Stimulated activated naive CD4-positive, alpha-beta T cell treated with Interleukin-2 at 50 U/mL for 16 hours (primary cell): ENCODE data around the gene SCYGR3.
"Not testable (repeated sequence)": the region's sequence is repeated elsewhere in the genome, so short reads cannot be mapped to it uniquely, and the experiment has no call there.

ENCODE experiments used
- DNase-seq: peaks from one replicate; lab custom pipeline; 2025; lab: John Stamatoyannopoulos, UW

The SCYGR3 gene

DNA sequence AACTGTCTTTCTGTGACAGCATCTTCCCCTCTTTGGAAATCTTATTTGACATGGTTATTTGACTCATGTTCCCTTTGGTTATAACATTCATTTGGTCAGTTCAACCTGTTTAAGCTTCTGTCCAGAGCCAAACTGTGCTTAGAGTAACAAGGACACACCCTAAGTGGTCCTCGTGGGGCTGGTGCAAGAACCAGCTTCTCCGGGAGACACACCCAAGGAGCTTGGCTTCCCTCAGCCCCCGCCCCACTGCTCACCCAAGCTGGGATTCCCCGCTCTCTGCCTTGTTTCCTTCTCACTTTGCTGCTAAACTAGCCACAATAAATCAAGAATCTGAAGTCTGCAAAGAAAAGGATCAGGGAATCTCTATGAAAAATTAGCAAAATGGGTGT, 1.4 kb downstream of the SCYGR3 start:
- no peak for DNase-seq

DNA sequence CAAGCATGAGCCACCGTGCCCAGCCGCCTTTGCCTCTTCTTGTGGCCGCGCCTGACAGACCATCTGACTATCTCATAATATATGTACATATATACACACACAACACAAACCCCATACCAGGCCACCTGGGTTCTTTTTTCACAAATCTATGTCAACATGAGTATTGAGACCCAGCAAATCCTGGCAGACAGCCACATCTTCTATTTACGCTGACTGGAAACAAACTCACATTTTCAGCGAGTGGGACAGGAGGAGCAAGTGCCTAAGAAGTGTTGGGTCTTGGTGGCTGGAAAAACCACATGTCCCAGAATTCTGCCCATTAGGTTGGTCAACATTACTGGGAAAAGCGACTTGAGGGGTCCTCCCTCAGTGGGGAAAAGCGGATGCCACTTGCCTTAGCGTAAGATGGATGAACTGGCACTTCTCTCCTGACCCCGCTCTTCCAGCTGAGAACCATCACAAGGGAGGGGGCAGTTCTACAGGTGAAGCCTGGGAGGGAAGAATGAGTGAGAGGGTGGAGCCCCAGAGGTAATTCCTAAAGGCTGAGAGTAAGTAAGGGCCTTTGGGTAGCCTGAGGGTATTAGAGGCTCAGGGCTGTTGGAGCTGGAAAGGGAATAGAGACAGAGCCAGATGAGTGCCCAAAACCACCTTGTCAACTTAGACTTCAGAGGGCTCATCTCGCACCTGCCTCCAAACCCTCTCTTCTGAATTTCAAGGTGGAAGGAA, 1.9 kb downstream of the SCYGR3 start:
- DNase-seq: no peak

DNA sequence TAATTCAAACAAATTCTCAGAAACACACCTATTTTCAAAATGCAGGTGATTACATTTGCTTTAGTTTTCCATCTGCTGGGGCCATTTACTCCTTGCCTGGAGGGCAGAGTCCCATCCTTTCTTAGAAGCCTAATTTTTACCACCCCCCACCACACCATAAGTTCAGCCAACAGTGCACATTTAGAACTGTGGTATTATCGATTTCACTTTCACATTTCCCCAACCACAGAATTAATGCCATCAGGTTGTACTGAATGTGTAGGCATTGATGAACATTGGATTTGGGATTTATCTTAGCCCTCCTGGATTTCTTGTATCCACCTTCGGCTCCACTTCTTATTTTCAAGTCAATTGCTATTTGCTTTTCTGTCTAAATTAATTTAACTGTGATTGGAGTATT, 4.5 kb downstream of the SCYGR3 start:
- no peak for DNase-seq

DNA sequence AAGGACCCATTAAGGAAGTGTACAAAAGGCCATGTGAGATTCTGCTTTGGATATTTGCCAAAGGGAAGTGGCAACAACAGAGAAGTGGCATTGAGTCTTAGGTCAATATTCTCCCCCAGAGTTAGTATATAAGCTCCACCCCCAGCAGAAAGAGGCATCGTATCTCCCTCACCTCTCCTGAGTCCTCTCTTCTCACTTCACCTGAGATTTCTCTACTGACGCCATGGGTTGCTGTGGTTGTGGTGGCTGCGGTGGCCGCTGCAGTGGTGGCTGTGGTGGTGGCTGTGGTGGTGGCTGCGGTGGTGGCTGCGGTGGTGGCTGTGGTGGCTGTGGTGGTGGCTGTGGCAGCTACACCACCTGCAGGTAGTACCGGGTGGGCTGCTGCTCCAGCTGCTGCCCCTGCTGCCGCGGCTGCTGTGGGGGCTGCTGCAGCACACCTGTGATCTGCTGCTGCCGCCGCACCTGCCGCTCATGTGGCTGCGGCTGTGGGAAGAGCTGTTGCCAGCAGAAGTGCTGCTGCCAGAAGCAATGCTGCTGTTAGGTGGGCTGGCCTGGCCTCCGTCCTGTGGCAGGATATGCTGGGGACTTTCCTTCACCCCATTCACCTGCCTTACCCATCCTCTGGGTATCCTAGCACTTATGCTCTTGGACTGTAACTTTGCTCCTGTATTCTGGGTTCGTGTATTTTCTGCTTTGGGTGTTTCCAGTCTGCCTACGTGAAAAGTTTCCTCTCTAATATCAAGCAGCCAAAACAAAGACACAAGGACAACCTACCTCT, 5.9 kb downstream of the SCYGR3 start:
- no peak for DNase-seq

DNA sequence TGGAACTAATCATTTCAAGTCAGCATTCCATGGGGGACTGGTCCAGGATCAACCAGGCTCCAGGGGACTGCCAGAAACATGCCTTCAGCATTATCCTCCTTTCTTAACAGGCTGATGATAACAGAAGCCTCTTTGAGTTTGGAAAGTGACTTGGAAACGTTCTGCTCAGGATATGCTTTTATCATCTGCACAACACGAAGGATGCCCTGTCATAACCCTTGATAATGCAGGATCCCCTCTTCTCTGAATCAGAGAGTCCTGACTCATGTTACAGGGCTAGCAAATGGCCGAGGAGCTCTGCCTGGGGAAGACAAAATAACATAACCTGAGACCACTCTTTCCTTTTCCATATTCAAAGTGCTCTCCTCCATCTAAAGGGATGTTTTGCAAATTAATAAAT, 6.7 kb downstream of the SCYGR3 start:
- no peak for DNase-seq

DNA sequence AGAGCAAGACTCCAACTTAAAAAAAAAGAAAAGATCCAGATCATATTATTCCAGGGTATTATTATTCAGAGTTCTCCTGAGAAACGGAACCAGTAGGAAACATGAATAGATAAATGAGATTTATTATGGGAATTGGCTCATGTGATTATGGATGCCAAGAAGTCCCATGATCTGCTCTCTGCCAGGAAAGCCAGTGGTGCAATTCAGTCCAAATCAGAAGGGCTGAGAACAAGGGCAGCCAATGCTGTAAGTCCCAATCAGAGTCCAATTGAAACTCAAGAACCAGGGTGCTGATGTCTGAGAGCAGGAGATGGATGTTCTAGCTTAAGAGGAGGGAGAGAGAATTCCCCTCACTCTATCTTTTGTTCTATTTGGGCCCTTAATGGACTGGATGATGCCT, 8.2 kb downstream of the SCYGR3 start:
- no peak for DNase-seq

DNA sequence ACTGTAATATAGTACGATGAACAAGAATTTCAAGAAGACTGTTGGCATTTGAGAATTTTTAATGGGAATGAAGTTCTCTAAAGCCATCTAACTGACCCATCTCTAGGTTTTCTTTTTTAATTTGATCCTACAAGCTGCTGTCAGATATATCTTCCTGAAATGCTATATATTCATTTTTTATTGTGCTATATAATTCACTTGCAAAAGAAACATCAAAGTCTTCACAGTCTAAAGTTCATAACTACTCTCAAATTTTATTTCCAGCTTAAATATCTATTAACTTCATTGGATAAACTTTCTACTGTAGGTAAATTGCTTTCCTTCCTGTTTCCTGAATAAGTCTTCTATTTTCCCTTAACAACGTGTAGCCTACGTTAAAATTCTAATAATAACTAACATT, 12.3 kb downstream of the SCYGR3 start:
- no peak for DNase-seq

DNA sequence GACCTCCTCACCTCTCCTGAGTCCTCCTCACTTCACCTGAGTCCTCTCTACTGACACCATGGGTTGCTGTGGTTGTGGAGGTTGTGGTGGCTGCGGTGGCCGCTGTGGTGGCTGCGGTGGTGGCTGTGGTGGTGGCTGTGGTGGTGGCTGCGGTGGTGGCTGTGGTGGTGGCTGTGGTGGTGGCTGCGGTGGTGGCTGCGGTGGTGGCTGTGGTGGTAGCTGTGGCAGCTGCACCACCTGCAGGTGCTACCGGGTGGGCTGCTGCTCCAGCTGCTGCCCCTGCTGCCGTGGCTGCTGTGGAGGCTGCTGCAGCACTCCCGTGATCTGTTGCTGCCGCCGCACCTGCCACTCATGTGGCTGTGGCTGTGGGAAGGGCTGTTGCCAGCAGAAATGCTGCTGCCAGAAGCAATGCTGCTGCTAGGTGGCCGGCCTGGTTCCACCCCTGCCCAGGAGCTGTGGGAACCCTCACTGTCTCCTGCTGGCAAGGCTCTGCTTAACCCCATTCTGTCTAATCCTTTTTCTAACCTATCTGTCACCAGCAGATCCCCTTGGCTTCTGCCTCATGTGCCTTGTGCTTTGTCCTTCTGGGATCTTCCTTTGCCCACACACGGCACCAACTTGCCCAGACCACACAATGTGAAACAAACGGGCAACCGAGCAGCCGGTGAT, 15.7 kb downstream of the SCYGR3 start, which contains the start of gene SCYGR2:
TSS of gene SCYGR2 (plus strand) at position 59 of the 669 bp plus-strand sequence. CDS start at position 59, 0 bp downstream.
- not testable (repeated sequence) for DNase-seq

DNA sequence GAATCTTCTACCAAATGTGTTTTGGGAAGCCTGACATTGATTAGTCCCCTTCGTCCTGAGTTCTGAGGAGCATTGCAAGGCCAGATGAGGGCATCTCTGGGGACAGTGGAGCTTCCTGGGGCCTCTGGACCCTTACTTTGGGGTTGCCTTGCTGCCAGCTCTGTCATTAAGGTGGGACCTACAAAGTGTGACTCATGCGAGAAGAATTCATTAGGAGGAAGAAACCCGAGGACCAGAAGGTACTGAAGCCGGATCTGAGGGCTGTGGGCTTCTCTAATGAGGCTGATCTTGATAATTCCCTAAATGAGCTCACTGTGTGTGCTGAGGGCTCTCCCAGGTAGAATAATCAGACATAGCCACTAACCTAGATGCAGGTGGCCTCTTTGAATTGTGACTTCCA, 16.6 kb downstream of the SCYGR3 start:
- DNase-seq: no peak

DNA sequence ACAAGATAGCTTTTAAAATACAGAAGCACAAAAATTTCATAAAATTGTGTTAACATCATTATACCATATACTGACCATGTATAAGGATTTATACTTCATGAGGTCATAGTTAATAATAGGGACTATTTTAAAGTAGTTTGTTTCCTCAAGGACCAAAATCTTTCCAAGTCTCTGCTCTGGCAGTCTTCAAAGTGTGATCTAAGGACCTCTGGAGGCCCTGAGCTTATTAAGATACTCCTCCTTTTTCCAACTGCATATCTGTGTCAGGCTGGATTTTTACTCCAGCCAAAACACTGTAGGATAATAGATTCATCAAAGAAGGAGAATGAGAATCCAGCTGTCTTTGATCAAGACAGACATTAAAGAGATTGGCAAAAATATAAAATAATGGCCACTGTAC, 17.6 kb downstream of the SCYGR3 start:
- DNase-seq: no peak

DNA sequence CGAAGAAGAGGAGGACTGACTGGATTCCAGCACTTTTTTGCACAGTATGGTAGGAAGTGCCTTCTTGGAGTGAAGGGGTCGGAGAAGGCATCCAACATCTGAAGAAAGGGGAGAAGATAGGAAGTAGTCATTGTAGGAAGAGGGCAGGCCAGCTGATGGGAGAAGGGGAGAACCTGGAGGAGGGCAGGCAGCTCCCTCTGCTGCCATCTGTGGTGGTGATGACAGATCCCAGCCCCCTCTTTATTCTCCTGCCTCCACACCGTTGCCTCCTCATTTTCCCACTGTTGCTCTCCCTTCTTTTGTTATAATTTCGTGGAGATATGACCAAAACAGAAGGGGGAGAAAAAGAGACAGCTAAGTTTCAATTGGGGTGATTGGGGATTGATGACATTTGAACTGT, 18.8 kb downstream of the SCYGR3 start:
- no peak for DNase-seq

DNA sequence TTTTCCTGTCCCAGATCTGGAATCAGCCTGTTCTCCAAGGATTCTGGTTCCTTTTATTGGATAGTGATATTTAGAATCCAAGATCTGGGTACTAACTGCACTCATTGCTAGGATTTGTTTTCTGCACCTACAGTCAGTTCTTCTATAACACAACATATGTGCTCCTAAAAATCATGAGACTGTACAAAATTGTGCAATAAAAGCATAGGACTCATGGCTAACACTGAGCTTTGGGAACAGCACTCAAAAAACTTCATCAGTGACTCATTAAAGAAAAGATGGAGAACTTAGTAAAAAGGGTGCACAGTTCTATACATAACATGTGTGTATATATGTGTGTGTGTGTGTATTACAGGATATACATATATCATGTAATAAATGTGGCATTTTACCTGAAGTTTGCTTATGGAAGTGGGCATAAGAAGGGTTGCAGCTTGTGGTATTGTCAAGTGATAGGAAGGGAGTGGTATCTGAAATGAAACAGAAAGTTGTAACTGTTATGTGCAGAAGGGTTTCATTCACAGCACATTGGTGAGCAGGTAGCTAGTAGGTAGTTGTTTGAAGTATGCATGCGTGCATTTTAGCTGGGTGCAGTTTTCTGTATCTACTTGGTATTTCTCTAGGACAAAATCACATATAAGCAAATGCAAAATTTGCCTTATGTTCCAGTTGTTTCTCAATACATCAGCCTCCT, 21.8 kb downstream of the SCYGR3 start:
- no peak for DNase-seq

DNA sequence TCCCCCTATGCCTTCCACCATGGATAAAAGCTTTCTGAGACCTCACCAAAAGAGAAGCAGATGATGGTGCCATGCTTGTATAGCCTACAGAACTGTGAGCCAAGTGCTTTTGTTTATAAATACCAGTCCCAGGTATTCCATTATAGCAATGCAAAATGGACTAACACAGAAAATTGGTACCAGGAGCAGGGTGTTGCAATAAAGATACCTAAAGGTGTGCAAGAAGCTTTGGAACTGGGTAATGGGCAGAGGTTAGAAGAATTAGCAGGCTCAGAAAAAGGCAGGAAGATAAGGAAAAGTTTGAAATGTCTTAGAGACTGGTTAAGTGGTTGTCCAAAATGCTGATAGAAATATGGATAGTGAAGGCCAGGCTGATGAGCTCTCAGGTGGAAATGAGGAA, 32.3 kb downstream of the SCYGR3 start:
- DNase-seq: no peak

DNA sequence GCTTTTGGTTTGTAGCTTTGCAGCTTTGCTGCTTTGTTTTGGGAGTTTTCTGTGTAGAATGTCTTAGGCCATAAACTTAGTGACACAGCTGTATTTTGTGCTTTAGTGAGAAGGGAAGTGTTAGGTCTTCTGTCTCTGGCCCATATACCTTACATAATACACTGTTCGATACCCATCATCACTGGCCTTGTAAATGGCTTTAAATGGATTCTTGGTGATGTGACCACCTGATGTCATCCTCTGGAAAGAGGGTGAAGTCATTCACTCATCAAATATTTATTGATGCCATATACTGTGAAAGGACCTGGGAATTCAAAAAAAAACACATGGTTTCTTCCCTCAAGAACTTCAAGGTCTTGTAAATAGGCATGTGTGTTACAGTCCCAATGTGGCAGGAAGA, 34.8 kb downstream of the SCYGR3 start:
- DNase-seq: no peak

DNA sequence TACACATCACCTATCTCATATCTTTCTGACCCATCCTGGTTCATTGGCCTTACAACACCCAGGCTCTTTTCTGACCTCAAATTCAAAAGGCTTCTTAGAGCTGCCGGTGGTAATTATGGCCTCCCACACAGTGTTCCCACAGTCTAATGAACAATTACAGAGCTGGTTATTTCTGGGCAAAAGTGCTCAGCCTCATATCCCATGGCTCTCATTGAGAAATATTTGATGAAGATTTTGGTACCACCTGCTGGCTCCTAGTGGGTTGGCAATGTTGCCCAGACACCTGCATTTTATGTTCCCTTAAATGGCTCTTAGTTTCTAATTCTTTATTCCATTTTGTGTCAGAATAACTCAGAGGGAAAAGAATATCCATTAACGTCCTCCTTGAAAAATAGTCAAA, 36.0 kb downstream of the SCYGR3 start:
- no peak for DNase-seq

DNA sequence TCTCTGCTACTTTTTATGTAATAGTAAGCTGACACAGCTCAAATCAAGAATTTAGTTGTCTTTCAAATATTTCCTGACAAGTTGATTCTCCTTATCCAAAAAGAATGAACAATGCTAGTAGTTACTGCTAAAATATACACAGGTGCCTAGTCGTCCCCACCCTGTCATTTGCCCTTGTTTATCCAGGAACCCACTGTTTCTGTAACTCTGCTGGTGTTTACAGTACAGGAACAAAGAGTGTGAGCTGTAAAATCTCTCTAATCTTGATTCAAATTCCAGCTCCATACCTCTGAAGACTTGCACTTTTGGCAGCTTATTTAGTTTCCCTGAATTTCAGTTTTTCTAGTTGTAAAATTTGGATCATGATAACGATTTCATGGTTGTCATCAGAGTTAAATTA, 37.1 kb downstream of the SCYGR3 start:
- DNase-seq: no peak

DNA sequence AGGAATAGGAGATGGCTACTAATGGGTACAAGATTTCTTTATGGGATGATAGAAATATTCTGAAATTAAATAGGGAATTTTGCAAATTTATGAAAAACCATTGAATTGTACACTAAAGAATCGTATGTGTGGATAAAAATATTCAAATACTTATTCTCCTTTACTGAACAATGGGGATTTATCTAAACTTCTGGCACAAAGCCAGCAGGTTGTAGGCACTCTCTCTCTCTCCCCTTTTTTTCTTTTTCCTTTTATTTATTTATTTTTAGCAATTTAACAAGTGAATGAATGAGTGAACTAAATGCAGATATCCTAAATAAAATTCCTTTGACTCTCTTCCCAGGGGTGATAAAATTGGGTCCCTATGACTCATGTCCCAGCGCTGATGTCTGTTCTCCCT, 37.8 kb downstream of the SCYGR3 start:
- no peak for DNase-seq

DNA sequence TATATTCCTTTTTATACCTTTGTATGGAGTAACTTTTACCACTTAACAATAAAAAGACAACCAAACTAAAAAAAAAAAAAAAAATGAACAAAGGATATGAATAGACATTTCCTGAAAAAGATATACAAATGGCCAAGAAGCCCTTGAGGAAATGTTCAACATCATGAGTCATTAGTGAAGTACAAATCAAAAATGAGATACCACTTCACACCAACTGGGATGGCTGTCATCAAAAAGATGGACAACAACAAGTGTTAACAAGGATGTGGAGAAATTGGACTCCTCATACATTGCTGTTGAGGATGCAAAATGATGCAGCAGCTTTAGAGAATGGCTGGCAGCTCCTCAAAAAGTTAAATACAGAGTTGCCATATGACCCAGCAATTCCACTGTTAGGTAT, 38.5 kb downstream of the SCYGR3 start:
- no peak for DNase-seq

DNA sequence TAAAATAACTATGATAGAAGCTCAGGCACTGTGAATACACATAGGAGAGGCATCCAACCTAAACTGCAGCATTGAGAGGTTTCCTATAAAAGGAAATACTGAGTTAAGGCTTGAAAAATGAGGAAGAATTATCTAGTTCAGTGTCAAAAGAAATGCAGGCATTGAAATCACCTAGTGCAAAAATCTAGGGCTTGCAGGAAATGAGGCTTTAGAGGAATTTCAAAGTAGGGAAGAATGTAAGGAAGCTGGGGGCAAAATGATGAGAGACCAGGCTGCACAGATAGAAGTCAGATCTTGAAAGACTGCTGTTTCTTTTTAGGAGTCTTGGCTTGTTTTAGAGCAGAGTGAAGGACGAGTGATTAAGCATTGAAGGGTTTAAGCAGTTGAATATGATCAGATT, 44.0 kb downstream of the SCYGR3 start:
- DNase-seq: no peak

DNA sequence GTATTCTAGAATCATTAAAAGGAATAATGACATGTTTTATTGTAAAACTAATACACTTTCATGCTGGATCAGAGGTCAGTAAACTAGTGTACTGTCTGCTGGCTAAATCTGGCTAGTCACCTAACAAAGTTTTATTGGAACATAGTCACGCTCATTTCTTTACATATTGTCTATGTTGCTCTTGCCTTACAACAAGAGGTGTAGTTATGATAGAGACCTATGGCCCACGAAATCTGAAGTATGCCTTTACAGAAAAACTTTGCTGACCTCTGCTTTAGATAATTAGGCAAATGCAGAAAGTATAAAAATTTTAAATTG, 45.8 kb downstream of the SCYGR3 start:
- DNase-seq: no peak

DNA sequence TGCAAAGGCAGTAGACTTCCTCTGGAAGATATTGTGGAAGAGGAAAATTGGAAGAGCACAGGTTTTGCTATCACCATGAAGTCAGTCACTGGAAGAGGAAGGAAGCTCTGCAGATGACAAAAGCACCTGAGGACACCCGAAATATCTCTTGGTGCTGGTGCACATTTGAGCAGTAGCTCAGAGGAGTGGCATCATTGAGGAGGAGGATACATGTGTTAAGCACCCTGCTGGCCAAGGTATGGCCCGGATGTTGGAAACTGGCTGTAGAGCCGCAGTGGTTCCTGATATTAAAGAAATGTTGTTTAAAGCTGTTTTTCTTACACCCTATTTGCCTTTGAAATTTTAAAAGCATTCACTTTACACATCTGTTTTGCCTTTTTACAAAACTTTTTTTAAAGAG, 48.6 kb downstream of the SCYGR3 start:
- no peak for DNase-seq

DNA sequence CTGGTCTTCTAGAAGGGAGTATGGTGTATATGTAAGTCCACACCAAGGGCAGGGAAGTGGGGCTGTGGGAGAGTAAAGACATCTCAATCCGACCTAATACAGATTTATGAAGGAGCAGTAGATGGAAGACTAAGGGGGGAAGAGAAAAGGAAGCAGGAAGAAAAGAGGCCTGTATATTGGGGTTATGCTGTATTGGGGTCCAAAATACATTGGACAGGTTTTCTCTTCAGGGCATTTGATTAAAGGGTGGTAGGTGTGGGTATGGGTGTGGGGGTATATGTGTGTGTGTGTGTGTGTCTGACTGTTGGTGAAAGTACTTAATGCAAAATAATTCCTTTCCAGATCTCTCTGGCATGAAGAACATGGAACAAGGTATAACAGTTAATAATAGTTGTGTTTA, 49.6 kb downstream of the SCYGR3 start:
- no peak for DNase-seq
